Embryonic facial prominence (tissue), 1 donor: ENCODE data around the gene AIRE.

Experiments used
- DNase-seq: peaks from one replicate; pipeline ENCODE4 v3.0.0-alpha.2; 2016; ENCODE audit errors: extremely low spot score

Gene AIRE

GRCh38 chr21:44304877-44305293 is 19.2 kb downstream of the AIRE start:
- no peak for DNase-seq

DNA sequence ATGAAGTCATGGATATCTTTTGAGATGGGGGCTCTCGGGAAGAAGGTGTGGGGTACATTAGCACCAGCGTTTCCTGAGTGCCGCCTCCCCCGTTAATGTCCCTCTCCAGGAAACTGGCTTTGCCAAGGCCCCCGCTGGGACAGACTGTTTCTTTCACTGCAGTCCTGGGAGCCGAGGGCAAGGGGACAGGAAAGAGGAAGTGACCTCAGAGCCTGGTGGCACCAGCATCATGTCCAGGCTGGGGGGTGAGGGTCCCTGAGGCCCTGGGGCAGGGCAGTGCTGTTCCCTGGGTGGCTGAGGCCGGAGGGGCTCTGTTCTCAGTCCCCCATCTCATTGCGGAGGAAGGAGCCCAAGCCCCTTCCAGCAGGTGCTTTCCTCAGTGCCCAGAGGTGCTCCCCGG is 20.0 kb downstream of the AIRE start:
- no peak for DNase-seq

DNA sequence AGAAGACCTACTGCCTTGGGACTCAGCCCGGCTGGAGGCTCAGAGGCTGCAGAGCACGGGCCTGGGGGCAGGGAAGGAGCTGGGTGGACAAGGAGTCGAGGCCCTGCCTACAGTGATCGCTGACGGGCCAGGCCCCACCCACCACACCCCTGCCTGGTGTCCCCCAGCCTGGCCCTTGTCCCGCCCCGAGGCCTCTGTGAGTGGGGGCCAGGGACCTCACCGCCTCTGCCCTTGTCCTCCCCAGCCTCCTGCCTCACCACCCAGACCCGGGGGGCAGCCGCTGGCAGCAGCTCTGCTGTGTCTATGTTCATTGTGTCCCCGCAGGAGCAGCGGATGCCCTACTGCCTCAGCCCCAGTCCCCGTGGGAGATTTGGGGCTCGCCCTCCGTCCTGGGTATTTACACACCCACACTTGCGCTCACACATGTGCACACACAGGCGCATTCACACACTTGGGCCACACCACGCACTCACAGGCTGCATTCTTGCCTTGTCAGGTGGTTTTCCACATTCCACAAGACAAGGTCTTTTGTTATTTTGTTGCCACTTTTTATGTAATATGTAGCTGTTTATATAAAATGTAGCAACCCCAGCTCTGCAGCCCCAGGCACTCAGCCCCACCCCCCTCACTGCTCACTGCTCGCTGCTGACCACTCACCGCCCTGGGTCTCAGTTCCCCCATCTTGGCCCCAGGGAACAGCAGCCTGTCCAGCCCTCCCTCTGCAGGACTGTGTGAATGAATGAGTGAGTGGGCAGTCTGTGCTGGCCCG is 21.4 kb downstream of the AIRE start:
- no peak for DNase-seq

GRCh38 chr21:44310628-44311507 is 25.2 kb downstream of the AIRE start:
- DNase-seq: no peak

DNA sequence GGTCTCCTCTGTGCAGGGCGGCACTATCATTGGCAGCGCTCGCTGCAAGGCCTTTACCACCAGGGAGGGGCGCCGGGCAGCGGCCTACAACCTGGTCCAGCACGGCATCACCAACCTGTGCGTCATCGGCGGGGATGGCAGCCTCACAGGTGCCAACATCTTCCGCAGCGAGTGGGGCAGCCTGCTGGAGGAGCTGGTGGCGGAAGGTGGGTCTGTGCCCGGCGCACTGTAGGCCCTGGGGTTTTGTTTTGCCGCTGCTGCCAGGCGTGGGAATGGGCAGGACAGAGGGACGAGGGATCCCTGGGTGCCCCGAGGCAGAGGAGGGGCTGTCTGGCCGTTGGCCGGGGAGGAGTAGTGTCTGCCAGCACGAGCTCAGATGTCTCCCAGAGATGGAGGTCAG is 26.4 kb downstream of the AIRE start:
- DNase-seq: no peak

GRCh38 chr21:44312716-44313115 is 27.0 kb downstream of the AIRE start:
- DNase-seq: no peak

- no peak for DNase-seq
Measured at GRCh38 chr21:44313451-44313850, 27.8 kb downstream of the AIRE start.

DNA sequence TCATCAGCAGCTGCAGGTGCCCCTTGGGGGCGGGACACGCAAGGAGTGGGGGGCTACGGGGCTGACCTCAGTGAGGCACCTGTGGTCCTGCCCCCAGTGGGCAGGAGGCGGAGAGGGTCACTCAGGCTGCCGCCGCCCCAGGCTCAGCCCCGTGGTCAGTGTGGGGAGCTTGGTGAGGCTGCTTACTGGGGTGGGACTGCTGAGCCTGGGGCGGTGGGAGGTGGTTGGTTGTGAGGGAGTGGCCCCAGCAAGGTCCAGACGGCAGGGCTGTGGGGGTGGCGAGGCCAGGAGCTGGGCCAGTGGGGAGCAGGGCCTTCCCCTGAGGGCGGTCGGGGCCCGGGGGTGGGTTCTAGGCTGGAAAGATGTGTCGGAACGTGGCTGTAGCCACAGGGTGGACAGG is 28.5 kb downstream of the AIRE start:
- DNase-seq: no peak

- no peak for DNase-seq
Measured at GRCh38 chr21:44314561-44314960, 28.9 kb downstream of the AIRE start.

DNA sequence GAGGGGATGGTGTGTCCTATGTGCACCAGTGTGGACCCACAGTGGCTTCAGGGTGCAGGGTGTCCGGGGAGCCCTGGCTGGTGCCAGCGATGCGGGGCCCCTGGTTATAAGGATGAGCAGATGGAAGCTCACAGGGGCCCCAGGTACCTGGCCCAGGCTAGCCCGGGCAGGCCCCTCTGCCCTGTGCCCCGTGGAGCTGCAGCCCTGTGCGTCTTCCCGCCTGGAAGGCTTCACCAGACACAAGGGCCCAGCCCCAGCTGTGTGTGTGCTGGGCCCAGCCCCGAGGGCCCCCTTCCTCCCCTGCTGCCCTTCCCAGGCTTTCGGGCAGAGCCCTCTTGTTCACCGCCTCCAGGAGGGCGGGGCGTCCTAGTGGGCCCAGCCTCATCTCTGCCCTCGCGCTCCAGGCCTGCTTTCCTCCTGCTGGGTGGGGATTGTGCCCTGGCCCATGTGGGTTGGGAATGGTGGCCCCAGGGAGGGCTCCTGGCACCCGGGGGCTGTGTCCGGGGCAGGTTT is 30.1 kb downstream of the AIRE start:
- no peak for DNase-seq

GRCh38 chr21:44316277-44316900 is 30.7 kb downstream of the AIRE start:
- no peak for DNase-seq

DNA sequence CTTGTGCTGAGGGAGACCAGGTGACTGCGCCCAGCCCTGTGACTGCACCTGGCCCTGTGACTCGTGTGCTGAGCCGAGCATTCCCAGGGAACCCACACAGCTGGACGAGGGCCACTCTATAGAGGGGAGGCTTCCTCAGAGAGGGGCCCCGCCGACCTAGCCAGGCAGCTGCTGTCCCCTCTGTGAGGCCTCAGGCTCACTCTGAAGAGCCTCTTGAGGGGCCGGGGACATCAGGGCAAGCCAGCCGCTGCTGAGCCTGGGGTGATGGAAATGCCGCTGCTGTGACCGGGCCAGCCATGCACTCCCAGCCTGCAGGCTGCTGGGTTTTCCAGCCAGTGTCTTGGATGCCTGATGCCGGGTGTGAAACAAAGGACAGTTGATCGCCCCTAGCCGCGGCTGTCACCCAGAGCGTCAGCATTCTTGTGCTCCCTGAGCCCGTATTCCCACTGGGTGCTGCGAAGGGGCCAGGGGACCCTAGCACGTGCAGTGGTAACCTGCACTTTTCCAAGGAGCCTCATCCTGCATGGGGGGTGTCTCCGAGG is 31.6 kb downstream of the AIRE start:
- no peak for DNase-seq

DNA sequence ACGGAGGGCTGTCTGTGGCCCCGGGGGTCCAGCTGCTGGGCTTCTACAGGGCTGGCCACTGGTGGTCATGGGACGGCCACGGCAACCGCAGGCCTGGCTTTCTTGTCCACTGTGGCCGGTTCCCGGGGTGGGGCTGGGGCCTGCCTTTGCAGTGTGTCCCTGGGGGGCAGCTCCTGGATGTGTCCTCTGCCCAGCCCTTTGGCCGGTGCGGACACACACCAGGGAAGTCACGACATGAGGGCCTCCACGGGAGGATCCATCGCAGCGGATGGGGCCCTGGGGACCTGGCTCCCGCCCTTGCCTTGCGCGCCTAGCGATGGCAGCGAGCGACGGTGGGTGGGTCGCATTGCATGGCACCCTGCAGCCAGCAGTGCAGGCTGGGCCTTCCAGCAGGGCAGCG is 32.2 kb downstream of the AIRE start:
- DNase-seq: no peak

DNA sequence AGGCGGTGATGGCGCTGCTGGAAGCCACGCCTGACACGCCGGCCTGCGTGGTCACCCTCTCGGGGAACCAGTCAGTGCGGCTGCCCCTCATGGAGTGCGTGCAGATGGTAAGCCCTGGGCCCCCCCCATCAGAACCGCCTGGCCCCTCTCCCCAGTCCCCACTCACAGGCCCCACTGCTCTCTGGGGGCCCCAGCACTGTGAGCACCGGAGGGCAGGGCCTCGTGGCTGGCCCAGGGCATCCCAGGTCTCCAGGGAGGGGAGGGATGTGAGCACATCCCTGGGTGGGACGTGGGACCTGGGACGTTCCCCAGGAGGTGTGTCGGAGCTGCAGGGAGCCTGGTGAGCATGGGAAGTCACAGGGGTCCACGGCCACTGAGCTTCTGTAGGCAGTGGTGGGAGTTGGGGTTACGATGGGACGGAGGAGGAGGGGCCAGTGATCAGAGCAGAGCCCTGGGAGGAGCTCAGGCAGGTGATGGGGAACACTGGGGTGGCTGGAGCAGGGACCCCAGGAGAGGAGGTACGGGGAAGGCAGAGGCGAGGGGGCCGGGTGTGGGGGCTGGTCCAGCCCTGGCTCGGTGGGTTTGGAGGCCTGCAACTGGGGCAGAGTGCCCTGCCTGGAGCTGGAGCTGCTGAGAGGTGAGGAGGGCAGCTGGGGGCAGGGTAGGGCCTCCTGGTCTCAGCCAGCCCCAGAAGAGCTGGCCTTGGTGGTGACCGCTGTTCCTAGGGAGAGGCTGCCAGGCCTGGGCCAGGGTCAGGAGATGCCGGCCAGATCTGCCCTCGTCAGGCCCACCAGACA is 33.0 kb downstream of the AIRE start:
- DNase-seq: no peak

- DNase-seq: no peak
Measured at GRCh38 chr21:44319407-44320065, 33.9 kb downstream of the AIRE start.

GRCh38 chr21:44320847-44321246 is 35.2 kb downstream of the AIRE start:
- no peak for DNase-seq

DNA sequence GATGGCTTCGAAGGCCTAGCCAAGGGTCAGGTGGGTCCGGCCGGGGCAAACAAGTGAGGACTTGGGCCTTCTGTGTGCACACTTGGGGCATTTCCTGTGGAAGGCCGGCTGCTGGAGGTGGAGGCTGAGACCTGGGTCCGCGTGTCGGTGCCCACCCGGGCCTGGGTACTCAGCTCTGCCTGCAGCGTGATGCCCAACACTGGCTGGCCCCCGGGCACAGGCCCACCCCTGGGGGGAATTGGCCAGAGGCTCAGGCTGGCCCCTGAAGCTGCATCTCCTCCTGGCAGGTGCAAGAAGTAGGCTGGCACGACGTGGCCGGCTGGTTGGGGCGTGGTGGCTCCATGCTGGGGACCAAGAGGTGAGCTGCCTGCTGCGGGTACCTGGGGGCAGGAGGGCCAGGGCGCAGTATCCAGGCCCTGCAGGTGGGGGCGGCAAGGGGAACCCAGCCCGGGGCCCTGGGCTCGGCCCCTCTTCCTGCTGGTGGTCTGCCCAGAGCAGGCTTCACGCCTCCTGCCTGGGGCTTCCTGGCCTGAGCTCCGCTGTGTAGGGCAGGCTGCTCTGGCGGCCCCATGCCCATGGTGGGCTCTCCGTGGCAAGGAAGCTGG is 36.3 kb downstream of the AIRE start:
- DNase-seq: no peak

GRCh38 chr21:44322621-44323325 is 37.1 kb downstream of the AIRE start:
- DNase-seq: no peak

- no peak for DNase-seq
Measured at GRCh38 chr21:44323591-44323990, 37.9 kb downstream of the AIRE start.
